Tibial nerve (tissue), 4 donors: ENCODE measurements around the gene CCDC144A.
"Not testable (repeated sequence)": the region's sequence is repeated elsewhere in the genome, so short reads cannot be mapped to it uniquely, and the experiment has no call there.

Source experiments
- CTCF ChIP-seq, 5 experiments: fragments of 200-600 bp in 3 of 5; fragments of 450-650 bp in 2 of 5; sonication (generic) in 3 of 5; IDR thresholded peaks; one replicate each; pipeline ENCODE4 v1.5.1; 2016 to 2019; ENCODE audit warnings: antibody characterized with exemption in 5 of 5, mild to moderate bottlenecking in 3 of 5, moderate library complexity in 2 of 5
- EP300 ChIP-seq, 2 donors: sonication (generic); formaldehyde crosslinking; IDR thresholded peaks; one replicate each; pipeline ENCODE4 v1.6.1; 2017; ENCODE audit warnings: antibody characterized with exemption in 2 of 2, mild to moderate bottlenecking in 1 of 2
- POLR2A ChIP-seq, 2 donors: fragments of 450-650 bp; IDR thresholded peaks; one replicate each; pipeline ENCODE4 v1.6.1; 2017; ENCODE audit warnings: antibody characterized with exemption in 2 of 2, mild to moderate bottlenecking in 2 of 2, moderate library complexity in 2 of 2

- TF ChIP-seq POLR2A, CTCF, EP300 (IDR thresholded peaks at IDR 0.05): not testable (repeated sequence)
Observed at GRCh38 chr17:16751924-16752287, 61.9 kb downstream of the CCDC144A start.
